Measurements from ENCODE around the gene ATP1B3. TPM values are rescaled to one million over a fixed set of nuclear protein-coding genes. Genes with fewer than 3 reads are reported as not detected.

The ATP1B3 gene
- total and polyA plus RNA-seq, 9 of the 15 experiments (the other 6 are each of a cell fraction or from before 2014, with no cell fraction given): 48.3 to 202 (median 123) TPM

DNA sequence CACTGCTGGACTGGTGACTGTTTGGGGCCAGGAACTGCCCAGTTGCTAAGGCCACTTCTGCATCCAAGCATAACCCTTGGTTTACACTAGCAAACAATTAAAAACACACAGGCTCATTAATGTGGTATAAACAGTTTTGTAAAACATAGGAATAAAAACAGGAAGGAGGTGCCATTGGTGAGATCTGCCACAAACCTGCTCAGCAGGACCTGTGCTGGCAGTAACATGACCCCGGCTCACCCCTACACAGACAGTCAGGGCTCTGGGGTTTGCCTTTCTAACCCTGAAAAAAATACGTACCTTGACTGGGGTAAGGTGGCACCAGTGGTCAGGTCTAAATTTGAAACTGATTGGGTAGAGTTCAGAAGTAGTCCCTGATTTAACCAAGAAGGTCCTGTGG is 76.2 kb downstream of the ATP1B3 start:
- FAIRE-seq: no peak
- no peak for TF ChIP-seq ZNF324 (CRISPR knock-in tag; IDR thresholded peaks at IDR 0.05)
- TF ChIP-seq HOXB6 (CRISPR knock-in tag; IDR thresholded peaks at IDR 0.05; ENCODE audit: borderline replicate concordance): no peak
- no peak for TF ChIP-seq USF2 (CRISPR knock-in tag; IDR thresholded peaks at IDR 0.05)
- TF ChIP-seq, protein P1, sequence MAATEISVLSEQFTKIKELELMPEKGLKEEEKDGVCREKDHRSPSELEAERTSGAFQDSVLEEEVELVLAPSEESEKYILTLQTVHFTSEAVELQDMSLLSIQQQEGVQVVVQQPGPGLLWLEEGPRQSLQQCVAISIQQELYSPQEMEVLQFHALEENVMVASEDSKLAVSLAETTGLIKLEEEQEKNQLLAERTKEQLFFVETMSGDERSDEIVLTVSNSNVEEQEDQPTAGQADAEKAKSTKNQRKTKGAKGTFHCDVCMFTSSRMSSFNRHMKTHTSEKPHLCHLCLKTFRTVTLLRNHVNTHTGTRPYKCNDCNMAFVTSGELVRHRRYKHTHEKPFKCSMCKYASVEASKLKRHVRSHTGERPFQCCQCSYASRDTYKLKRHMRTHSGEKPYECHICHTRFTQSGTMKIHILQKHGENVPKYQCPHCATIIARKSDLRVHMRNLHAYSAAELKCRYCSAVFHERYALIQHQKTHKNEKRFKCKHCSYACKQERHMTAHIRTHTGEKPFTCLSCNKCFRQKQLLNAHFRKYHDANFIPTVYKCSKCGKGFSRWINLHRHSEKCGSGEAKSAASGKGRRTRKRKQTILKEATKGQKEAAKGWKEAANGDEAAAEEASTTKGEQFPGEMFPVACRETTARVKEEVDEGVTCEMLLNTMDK (IDR thresholded peaks at IDR 0.05; ENCODE audit: borderline replicate concordance, insufficient read depth, low read depth, low read length, poor library complexity, severe bottlenecking): no peak
- TF ChIP-seq, protein P2, sequence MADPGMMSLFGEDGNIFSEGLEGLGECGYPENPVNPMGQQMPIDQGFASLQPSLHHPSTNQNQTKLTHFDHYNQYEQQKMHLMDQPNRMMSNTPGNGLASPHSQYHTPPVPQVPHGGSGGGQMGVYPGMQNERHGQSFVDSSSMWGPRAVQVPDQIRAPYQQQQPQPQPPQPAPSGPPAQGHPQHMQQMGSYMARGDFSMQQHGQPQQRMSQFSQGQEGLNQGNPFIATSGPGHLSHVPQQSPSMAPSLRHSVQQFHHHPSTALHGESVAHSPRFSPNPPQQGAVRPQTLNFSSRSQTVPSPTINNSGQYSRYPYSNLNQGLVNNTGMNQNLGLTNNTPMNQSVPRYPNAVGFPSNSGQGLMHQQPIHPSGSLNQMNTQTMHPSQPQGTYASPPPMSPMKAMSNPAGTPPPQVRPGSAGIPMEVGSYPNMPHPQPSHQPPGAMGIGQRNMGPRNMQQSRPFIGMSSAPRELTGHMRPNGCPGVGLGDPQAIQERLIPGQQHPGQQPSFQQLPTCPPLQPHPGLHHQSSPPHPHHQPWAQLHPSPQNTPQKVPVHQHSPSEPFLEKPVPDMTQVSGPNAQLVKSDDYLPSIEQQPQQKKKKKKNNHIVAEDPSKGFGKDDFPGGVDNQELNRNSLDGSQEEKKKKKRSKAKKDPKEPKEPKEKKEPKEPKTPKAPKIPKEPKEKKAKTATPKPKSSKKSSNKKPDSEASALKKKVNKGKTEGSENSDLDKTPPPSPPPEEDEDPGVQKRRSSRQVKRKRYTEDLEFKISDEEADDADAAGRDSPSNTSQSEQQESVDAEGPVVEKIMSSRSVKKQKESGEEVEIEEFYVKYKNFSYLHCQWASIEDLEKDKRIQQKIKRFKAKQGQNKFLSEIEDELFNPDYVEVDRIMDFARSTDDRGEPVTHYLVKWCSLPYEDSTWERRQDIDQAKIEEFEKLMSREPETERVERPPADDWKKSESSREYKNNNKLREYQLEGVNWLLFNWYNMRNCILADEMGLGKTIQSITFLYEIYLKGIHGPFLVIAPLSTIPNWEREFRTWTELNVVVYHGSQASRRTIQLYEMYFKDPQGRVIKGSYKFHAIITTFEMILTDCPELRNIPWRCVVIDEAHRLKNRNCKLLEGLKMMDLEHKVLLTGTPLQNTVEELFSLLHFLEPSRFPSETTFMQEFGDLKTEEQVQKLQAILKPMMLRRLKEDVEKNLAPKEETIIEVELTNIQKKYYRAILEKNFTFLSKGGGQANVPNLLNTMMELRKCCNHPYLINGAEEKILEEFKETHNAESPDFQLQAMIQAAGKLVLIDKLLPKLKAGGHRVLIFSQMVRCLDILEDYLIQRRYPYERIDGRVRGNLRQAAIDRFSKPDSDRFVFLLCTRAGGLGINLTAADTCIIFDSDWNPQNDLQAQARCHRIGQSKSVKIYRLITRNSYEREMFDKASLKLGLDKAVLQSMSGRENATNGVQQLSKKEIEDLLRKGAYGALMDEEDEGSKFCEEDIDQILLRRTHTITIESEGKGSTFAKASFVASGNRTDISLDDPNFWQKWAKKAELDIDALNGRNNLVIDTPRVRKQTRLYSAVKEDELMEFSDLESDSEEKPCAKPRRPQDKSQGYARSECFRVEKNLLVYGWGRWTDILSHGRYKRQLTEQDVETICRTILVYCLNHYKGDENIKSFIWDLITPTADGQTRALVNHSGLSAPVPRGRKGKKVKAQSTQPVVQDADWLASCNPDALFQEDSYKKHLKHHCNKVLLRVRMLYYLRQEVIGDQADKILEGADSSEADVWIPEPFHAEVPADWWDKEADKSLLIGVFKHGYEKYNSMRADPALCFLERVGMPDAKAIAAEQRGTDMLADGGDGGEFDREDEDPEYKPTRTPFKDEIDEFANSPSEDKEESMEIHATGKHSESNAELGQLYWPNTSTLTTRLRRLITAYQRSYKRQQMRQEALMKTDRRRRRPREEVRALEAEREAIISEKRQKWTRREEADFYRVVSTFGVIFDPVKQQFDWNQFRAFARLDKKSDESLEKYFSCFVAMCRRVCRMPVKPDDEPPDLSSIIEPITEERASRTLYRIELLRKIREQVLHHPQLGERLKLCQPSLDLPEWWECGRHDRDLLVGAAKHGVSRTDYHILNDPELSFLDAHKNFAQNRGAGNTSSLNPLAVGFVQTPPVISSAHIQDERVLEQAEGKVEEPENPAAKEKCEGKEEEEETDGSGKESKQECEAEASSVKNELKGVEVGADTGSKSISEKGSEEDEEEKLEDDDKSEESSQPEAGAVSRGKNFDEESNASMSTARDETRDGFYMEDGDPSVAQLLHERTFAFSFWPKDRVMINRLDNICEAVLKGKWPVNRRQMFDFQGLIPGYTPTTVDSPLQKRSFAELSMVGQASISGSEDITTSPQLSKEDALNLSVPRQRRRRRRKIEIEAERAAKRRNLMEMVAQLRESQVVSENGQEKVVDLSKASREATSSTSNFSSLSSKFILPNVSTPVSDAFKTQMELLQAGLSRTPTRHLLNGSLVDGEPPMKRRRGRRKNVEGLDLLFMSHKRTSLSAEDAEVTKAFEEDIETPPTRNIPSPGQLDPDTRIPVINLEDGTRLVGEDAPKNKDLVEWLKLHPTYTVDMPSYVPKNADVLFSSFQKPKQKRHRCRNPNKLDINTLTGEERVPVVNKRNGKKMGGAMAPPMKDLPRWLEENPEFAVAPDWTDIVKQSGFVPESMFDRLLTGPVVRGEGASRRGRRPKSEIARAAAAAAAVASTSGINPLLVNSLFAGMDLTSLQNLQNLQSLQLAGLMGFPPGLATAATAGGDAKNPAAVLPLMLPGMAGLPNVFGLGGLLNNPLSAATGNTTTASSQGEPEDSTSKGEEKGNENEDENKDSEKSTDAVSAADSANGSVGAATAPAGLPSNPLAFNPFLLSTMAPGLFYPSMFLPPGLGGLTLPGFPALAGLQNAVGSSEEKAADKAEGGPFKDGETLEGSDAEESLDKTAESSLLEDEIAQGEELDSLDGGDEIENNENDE (IDR thresholded peaks at IDR 0.05; ENCODE audit: low read depth, low read length): no peak
- TF ChIP-seq ZNF76 (CRISPR knock-in tag; IDR thresholded peaks at IDR 0.05; ENCODE audit: borderline replicate concordance): no peak
- TF ChIP-seq ZNF57 (CRISPR knock-in tag; IDR thresholded peaks at IDR 0.05): no peak
- TF ChIP-seq RBM25 (IDR thresholded peaks at IDR 0.05; ENCODE audit: low read depth, low read length, severe bottlenecking): no peak
- TF ChIP-seq ZNF717 (CRISPR knock-in tag; IDR thresholded peaks at IDR 0.05): no peak

More for the DNA sequence above, 76.2 kb downstream of the ATP1B3 start:
- H3K9me3 ChIP-seq (replicated peaks; ENCODE audit: control insufficient read depth, insufficient read depth, low read depth, low read length): no peaks in the 10 kb centered on the region
- no peak overlapping the region for H3K4me3 ChIP-seq
- H3K27me3 ChIP-seq (ENCODE audit: control insufficient read depth in 2 of 2, insufficient read depth in 2 of 2, low read length in 2 of 2): no peaks in the 10 kb centered on the region
- H3K9ac ChIP-seq (ENCODE audit: insufficient read depth in 1 of 2, low read depth in 2 of 2, low read length in 2 of 2): no peak overlapping the region
- no TSS peak for BruUV-seq (replicated peaks)
- intact Hi-C loops (cut with micrococcal nuclease): no loop called here
- no peak overlapping the region for H3K4me2 ChIP-seq (ENCODE audit: insufficient read depth, low read length)
- DNase-seq (ENCODE audit: extremely low read depth in 1 of 4, low spot score in 3 of 4) (no peak), ATAC-seq (no peak)
- H3K4me1 ChIP-seq (replicated peaks in 1 of 2; ENCODE audit: control insufficient read depth in 2 of 2, insufficient read depth in 2 of 2, low read length in 2 of 2): no peaks in the 10 kb centered on the region
- peaks cover 44% of the 10 kb centered on the region for H3K36me3 ChIP-seq (ENCODE audit: control insufficient read depth, insufficient read depth, low read length)
- ChIA-PET CTCF (ENCODE audit: low intra/inter-chr PET ratio) (no interaction called here), POLR2A (interaction anchor here (1.3 kb wide), 1 partner anchor 52 kb away, joined by 3 read pairs; no protein-coding TSS in a partner anchor)
- in situ Hi-C loops (cut with MboI): no loop called here
- H3K9me1 ChIP-seq (ENCODE audit: control insufficient read depth, insufficient read depth, low read length): no peaks in the 10 kb centered on the region
- no peaks in the 10 kb centered on the region for H3K79me2 ChIP-seq (ENCODE audit: control insufficient read depth, insufficient read depth, low read length)
- no peaks in the 10 kb centered on the region for H4K20me1 ChIP-seq (replicated peaks; ENCODE audit: control insufficient read depth, insufficient read depth, low read length)
- WGBS (ENCODE audit: insufficient coverage, low coverage, missing lambda C conversion rate): 93% methylated on average over 2 of the region's 2 CpGs
- H2AFZ ChIP-seq (ENCODE audit: low read depth, low read length): no peak overlapping the region
- H3K27ac ChIP-seq (ENCODE audit: extremely low read depth, low read depth, low read length): no peak overlapping the region
